ENCODE results near the gene KIF2C. TPM values are rescaled to one million over a fixed set of nuclear protein-coding genes. Genes with fewer than 3 reads are reported as not detected.

Gene KIF2C
- total and polyA plus RNA-seq, 2 of the 4 experiments (the other 2 are of a cell fraction): 31.6 to 45.0 TPM

DNA sequence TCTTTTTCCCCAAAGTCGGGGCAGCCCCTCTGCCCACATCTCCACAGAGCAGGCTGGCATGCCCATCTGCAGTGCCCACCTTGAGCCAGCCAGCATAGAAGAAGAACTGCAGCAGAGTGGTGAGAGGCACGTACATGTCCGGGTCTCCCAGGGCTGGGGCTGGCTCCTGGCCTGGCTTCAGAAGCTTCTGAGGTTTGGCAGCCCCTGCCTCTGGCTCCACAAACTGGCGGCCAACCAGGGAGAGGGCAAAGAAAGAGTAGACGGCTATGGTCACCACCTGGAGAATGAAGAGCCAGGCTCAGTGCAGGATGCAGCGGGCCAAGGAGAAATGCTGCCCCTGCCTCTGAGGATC lies 45.4 kb downstream of the KIF2C start:
- no peak overlapping the region for H2BK120ac ChIP-seq (ENCODE audit: low read depth, low read length)
- peaks cover 0 to 13% of the 10 kb centered on the region in 2 experiments; a peak in 2 of 4 replicates for H3K79me1 ChIP-seq (ENCODE audit: low read depth in 1 of 2, low read length in 2 of 2)
- no peaks in the 10 kb centered on the region; the same call in 1 of the 2 replicates for H3K27me3 ChIP-seq (ENCODE audit: control insufficient read depth, insufficient read depth, low read length)
- H3K4me3 ChIP-seq (ENCODE audit: insufficient read depth, low read depth, low read length): no peak overlapping the region
- POLR2A ChIA-PET (ENCODE audit: unreplicated experiment): interaction anchor here (1.3 kb wide), 1 partner anchor 9 kb away, joined by 5 read pairs; no protein-coding TSS in a partner anchor
- no peak overlapping the region for H3K4me2 ChIP-seq (ENCODE audit: low read depth, low read length)
- H2AK5ac ChIP-seq (ENCODE audit: low read depth, low read length): no peak overlapping the region
- H3K36me3 ChIP-seq (ENCODE audit: control insufficient read depth, insufficient read depth, low read length): peaks cover 13% of the 10 kb centered on the region
- dilution Hi-C loops (cut with HindIII; ENCODE audit: low sequenced_read_pairs, unreplicated experiment) (no loop called here), intact Hi-C loops (cut with micrococcal nuclease) (no loop called here), in situ Hi-C loops (cut with MboI; ENCODE audit: low sequenced_read_pairs) (no loop called here)
- H4K91ac ChIP-seq (ENCODE audit: insufficient read depth, low read depth, low read length): no peak overlapping the region
- peak overlapping the region; percentile 77 for H2AFZ ChIP-seq (replicated peaks; ENCODE audit: low read length, poor library complexity)
- no peak overlapping the region for H2BK20ac ChIP-seq (ENCODE audit: low read depth, low read length)
- TF ChIP-seq, protein P1, sequence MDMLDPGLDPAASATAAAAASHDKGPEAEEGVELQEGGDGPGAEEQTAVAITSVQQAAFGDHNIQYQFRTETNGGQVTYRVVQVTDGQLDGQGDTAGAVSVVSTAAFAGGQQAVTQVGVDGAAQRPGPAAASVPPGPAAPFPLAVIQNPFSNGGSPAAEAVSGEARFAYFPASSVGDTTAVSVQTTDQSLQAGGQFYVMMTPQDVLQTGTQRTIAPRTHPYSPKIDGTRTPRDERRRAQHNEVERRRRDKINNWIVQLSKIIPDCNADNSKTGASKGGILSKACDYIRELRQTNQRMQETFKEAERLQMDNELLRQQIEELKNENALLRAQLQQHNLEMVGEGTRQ (IDR thresholded peaks at IDR 0.05; ENCODE audit: low read depth, low read length): no peak
- TF ChIP-seq SMC3 (IDR thresholded peaks at IDR 0.05; ENCODE audit: low read depth, low read length): no peak
- TF ChIP-seq POLR2A (IDR thresholded peaks at IDR 0.05; ENCODE audit: low read depth, low read length): no peak
- no peak for TF ChIP-seq MAFK (IDR thresholded peaks at IDR 0.05; ENCODE audit: low read depth, low read length)
- no peak for TF ChIP-seq MXI1 (IDR thresholded peaks at IDR 0.05; ENCODE audit: borderline replicate concordance, low read depth, low read length)
- TF ChIP-seq CEBPB (IDR thresholded peaks at IDR 0.05; ENCODE audit: low read depth, low read length): no peak
- no peak for TF ChIP-seq RFX5 (IDR thresholded peaks at IDR 0.05; ENCODE audit: low read depth, low read length)
- no peak for TF ChIP-seq RAD21 (IDR thresholded peaks at IDR 0.05; ENCODE audit: low read length)
- no peak for TF ChIP-seq MAZ (IDR thresholded peaks at IDR 0.05; ENCODE audit: borderline replicate concordance, low read depth, low read length)
- TF ChIP-seq, protein P2, sequence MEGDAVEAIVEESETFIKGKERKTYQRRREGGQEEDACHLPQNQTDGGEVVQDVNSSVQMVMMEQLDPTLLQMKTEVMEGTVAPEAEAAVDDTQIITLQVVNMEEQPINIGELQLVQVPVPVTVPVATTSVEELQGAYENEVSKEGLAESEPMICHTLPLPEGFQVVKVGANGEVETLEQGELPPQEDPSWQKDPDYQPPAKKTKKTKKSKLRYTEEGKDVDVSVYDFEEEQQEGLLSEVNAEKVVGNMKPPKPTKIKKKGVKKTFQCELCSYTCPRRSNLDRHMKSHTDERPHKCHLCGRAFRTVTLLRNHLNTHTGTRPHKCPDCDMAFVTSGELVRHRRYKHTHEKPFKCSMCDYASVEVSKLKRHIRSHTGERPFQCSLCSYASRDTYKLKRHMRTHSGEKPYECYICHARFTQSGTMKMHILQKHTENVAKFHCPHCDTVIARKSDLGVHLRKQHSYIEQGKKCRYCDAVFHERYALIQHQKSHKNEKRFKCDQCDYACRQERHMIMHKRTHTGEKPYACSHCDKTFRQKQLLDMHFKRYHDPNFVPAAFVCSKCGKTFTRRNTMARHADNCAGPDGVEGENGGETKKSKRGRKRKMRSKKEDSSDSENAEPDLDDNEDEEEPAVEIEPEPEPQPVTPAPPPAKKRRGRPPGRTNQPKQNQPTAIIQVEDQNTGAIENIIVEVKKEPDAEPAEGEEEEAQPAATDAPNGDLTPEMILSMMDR (conservative IDR thresholded peaks at IDR 0.05; ENCODE audit: low read depth, low read length): no peak
- no peak for TF ChIP-seq FOS (IDR thresholded peaks at IDR 0.05; ENCODE audit: low read depth, low read length)
- no peak for TF ChIP-seq RCOR1 (IDR thresholded peaks at IDR 0.05; ENCODE audit: insufficient replicate concordance, low read length)
- TF ChIP-seq CHD1 (IDR thresholded peaks at IDR 0.05; ENCODE audit: low read depth, low read length): no peak
- no peak for TF ChIP-seq BHLHE40 (IDR thresholded peaks at IDR 0.05; ENCODE audit: low read depth, low read length)
- no peak for TF ChIP-seq NFE2L2 (IDR thresholded peaks at IDR 0.05; ENCODE audit: low read depth, low read length)
- TF ChIP-seq, protein P3, sequence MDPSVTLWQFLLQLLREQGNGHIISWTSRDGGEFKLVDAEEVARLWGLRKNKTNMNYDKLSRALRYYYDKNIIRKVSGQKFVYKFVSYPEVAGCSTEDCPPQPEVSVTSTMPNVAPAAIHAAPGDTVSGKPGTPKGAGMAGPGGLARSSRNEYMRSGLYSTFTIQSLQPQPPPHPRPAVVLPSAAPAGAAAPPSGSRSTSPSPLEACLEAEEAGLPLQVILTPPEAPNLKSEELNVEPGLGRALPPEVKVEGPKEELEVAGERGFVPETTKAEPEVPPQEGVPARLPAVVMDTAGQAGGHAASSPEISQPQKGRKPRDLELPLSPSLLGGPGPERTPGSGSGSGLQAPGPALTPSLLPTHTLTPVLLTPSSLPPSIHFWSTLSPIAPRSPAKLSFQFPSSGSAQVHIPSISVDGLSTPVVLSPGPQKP (IDR thresholded peaks at IDR 0.05; ENCODE audit: borderline replicate concordance, low read depth, low read length): no peak
- 83% methylated on average over 1 of the region's 6 CpGs; no CpG with 5 or more reads in 1 of the 2 experiments for WGBS, 2 experiments (ENCODE audit: extremely low coverage in 2 of 2, insufficient read length in 1 of 2)
- H3K9me3 ChIP-seq (ENCODE audit: control insufficient read depth, insufficient read depth, low read length): no peaks in the 10 kb centered on the region
- no peak overlapping the region for H3K56ac ChIP-seq (ENCODE audit: extremely low read depth, insufficient read depth, low read length)
- no peak overlapping the region for H4K8ac ChIP-seq (ENCODE audit: low read depth in 2 of 2, low read length in 2 of 2)
- peaks cover 8% of the 10 kb centered on the region; the same call in 1 of the 2 replicates for H3K9me1 ChIP-seq (ENCODE audit: insufficient read depth, low read length)
- no peak overlapping the region for H3K14ac ChIP-seq (replicated peaks; ENCODE audit: low read depth, low read length)
- H4K5ac ChIP-seq (ENCODE audit: low read depth, low read length): no peak overlapping the region
- no peak for DNase-seq
- H4K20me1 ChIP-seq (ENCODE audit: insufficient read depth, low read length): 0 out of 2 replicates have a peak, but pooled peaks cover 10% of the 10 kb centered on the region
- H3K23ac ChIP-seq (ENCODE audit: low read depth, low read length): no peak overlapping the region
- CTCF ChIA-PET: interaction anchor here (0.6 kb wide), 1 partner anchor 184 kb away, joined by 11 read pairs; no protein-coding TSS in a partner anchor
- H2AK9ac ChIP-seq (replicated peaks; ENCODE audit: low read depth, low read length, poor library complexity): peak overlapping the region; percentile 53
- H2BK5ac ChIP-seq (ENCODE audit: low read depth, low read length, poor library complexity, severe bottlenecking): no peak overlapping the region
- H3K18ac ChIP-seq (ENCODE audit: low read depth, low read length): no peak overlapping the region
- peaks cover 8% of the 10 kb centered on the region; the same call in 1 of the 2 replicates for H3K4me1 ChIP-seq (ENCODE audit: control insufficient read depth, insufficient read depth, low read length)
- no TSS peak for BruUV-seq (replicated peaks)
- no peak for ATAC-seq (ENCODE audit: low read depth)
- H3K27ac ChIP-seq (ENCODE audit: insufficient read depth, low read length): no peak overlapping the region
- H3K9ac ChIP-seq (ENCODE audit: low read depth, low read length): no peak overlapping the region
- no peak overlapping the region for H3K4ac ChIP-seq (ENCODE audit: low read depth, low read length)
- no peak overlapping the region for H2BK15ac ChIP-seq (ENCODE audit: low read depth, low read length)

Measured in IMR-90 (cell line).